Measurements from ENCODE around the gene OSBPL3. TPM values are rescaled to one million over a fixed set of nuclear protein-coding genes. Genes with fewer than 3 reads are reported as not detected.

The OSBPL3 gene
- total RNA-seq, 1 experiment from 2014 or later = 45.1 TPM

DNA sequence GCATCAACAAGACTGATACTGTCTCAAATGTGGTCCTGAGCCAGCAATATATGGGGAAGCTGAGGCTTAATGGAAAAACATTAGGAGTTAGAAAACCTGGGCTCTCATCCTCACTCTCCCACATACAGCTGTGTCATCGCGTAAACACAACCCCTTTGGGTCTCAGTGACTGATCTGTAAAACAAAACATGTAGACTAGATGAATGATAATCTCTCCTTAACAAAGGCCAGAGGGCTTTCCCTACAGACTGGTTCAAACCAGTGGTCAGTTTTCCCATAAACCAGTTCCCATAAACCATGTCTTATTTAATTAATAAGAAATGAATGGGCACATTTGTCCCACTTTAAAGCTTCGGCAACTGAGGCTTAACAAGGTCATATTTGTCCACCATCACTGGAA, 48.1 kb downstream of the OSBPL3 start:
- Mint-ChIP-seq H3K36me3 (ENCODE audit: insufficient read depth, unreplicated experiment) (no peaks in the 10 kb centered on the region), H3K4me3 (ENCODE audit: unreplicated experiment) (no peak overlapping the region), H3K9me3 (ENCODE audit: unreplicated experiment) (no peaks in the 10 kb centered on the region), H3K27ac (ENCODE audit: unreplicated experiment) (no peak overlapping the region), H3K27me3 (ENCODE audit: insufficient read depth, unreplicated experiment) (no peaks in the 10 kb centered on the region), H3K4me1 (ENCODE audit: low read depth, unreplicated experiment) (peaks cover 7% of the 10 kb centered on the region)
- Histone ChIP-seq H3K36me3 (ENCODE audit: control insufficient read depth, insufficient read depth, low read length) (no peaks in the 10 kb centered on the region), H3K9me3 (no peaks in the 10 kb centered on the region), H3K27me3 (replicated peaks; ENCODE audit: control insufficient read depth, insufficient read depth, low read length) (no peaks in the 10 kb centered on the region), H3K4me1 (peaks cover 5% of the 10 kb centered on the region; the same call in 1 of the 2 replicates), H3K4me3 (ENCODE audit: low read depth, low read length) (no peak overlapping the region)
- no peak for DNase-seq
- ChIA-PET POLR2A (no interaction called here), CTCF (no interaction called here)
- TF ChIP-seq, protein P1, sequence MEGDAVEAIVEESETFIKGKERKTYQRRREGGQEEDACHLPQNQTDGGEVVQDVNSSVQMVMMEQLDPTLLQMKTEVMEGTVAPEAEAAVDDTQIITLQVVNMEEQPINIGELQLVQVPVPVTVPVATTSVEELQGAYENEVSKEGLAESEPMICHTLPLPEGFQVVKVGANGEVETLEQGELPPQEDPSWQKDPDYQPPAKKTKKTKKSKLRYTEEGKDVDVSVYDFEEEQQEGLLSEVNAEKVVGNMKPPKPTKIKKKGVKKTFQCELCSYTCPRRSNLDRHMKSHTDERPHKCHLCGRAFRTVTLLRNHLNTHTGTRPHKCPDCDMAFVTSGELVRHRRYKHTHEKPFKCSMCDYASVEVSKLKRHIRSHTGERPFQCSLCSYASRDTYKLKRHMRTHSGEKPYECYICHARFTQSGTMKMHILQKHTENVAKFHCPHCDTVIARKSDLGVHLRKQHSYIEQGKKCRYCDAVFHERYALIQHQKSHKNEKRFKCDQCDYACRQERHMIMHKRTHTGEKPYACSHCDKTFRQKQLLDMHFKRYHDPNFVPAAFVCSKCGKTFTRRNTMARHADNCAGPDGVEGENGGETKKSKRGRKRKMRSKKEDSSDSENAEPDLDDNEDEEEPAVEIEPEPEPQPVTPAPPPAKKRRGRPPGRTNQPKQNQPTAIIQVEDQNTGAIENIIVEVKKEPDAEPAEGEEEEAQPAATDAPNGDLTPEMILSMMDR (IDR thresholded peaks at IDR 0.05; ENCODE audit: insufficient read depth in 1 of 2, low read depth in 1 of 2, low read length in 1 of 2, severe bottlenecking in 1 of 2, unreplicated experiment in 1 of 2) = no peak
- BruUV-seq (replicated peaks) = no TSS peak
- intact Hi-C loops (cut with micrococcal nuclease; ENCODE audit: unreplicated experiment) = no loop called here

DNA sequence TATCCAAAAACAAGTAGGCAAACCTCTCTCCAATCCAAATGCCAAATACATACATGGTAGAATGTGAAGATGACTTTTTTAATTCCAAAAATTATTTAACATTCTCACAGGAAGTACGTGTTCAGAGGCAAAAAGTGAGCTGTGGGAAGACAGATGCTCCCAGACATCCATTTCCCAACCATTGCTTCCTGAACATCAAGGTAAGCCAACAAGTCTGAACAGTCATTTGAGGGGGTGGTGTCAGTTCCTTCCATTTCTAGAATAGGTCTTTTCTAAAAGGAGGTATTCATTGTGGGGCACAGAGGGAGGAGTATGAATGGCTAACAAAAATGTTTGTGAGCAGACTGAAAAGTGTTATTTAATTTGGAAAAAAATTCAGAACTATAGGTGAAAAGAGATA, 49.1 kb downstream of the OSBPL3 start:
- intact Hi-C loops (cut with micrococcal nuclease; ENCODE audit: unreplicated experiment) = no loop called here
- H3K27me3 Mint-ChIP-seq (ENCODE audit: insufficient read depth, unreplicated experiment) = no peaks in the 10 kb centered on the region
- no peak overlapping the region for H3K4me3 ChIP-seq (ENCODE audit: low read depth, low read length)
- H3K27ac Mint-ChIP-seq (ENCODE audit: unreplicated experiment) = no peak overlapping the region
- ChIA-PET POLR2A (no interaction called here), CTCF (no interaction called here)
- no TSS peak for BruUV-seq (replicated peaks)
- TF ChIP-seq, protein P1 (IDR thresholded peaks at IDR 0.05; ENCODE audit: insufficient read depth in 1 of 2, low read depth in 1 of 2, low read length in 1 of 2, severe bottlenecking in 1 of 2, unreplicated experiment in 1 of 2) = no peak
- peaks cover 5% of the 10 kb centered on the region; the same call in 1 of the 2 replicates for H3K4me1 ChIP-seq
- no peaks in the 10 kb centered on the region for H3K9me3 ChIP-seq
- H3K36me3 Mint-ChIP-seq (ENCODE audit: insufficient read depth, unreplicated experiment) = no peaks in the 10 kb centered on the region
- H3K27me3 ChIP-seq (replicated peaks; ENCODE audit: control insufficient read depth, insufficient read depth, low read length) = no peaks in the 10 kb centered on the region
- H3K9me3 Mint-ChIP-seq (ENCODE audit: unreplicated experiment) = no peaks in the 10 kb centered on the region
- no peaks in the 10 kb centered on the region for H3K36me3 ChIP-seq (ENCODE audit: control insufficient read depth, insufficient read depth, low read length)
- DNase-seq = no peak
- no peaks in the 10 kb centered on the region for H3K4me1 Mint-ChIP-seq (ENCODE audit: low read depth, unreplicated experiment)
- H3K4me3 Mint-ChIP-seq (ENCODE audit: unreplicated experiment) = no peak overlapping the region

DNA sequence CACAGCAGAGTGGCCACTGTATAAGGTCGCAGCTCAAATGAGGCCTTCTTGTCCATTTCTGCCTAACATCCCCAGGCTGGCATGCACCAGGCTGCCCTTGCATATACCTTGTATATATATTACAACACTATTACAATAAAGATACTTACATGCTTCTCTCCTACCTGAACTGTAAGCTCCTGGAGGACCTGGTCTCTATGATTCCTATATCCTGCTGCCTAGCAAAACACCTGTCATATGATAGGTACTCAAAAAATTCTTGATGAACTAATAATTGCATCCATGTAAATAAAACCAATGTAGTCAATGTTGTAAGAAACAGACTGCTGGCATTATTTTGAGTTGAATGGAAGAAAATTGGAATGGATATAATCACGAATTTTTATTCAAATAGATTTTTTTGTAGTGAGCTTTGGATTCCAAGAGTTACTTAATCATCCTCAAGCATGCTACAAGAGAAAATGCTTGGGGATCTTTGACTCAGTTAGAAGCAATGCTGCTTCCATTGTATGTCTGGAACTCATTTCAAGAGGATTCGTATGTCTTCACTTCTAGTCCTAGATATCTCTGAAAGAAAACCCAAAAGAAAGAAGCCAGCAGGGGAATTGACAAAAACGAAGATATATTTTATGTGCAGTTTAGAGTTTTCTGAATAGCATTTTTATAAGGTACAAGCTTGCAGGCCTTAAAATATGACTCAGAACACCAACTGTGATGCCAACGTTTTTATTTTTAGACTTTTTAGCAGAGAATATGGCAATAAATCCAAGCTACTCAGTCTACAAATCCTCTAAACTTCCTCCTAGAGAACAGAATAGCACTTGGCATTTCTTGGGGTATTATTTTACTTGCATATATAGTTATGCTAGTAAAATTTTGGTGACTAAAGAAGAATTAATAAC, 53.1 kb downstream of the OSBPL3 start:
- H3K4me3 Mint-ChIP-seq (ENCODE audit: unreplicated experiment) = no peak overlapping the region
- intact Hi-C loops (cut with micrococcal nuclease; ENCODE audit: unreplicated experiment) = no loop called here
- peaks cover 5% of the 10 kb centered on the region; the same call in 1 of the 2 replicates for H3K4me1 ChIP-seq
- H3K4me1 Mint-ChIP-seq (ENCODE audit: low read depth, unreplicated experiment) = peaks cover 7% of the 10 kb centered on the region
- H3K27ac Mint-ChIP-seq (ENCODE audit: unreplicated experiment) = no peak overlapping the region
- no peaks in the 10 kb centered on the region for H3K27me3 ChIP-seq (replicated peaks; ENCODE audit: control insufficient read depth, insufficient read depth, low read length)
- H3K27me3 Mint-ChIP-seq (ENCODE audit: insufficient read depth, unreplicated experiment) = no peaks in the 10 kb centered on the region
- CTCF ChIA-PET = interaction anchor here (0.9 to 1.5 kb wide), 2 partner anchors 45 to 53 kb away, joined by 3 to 4 read pairs; partner anchors contain the start of gene OSBPL3
- no peaks in the 10 kb centered on the region for H3K9me3 ChIP-seq
- H3K36me3 ChIP-seq (ENCODE audit: control insufficient read depth, insufficient read depth, low read length) = no peaks in the 10 kb centered on the region
- POLR2A ChIA-PET = no interaction called here
- DNase-seq = no peak
- H3K4me3 ChIP-seq (ENCODE audit: low read depth, low read length) = no peak overlapping the region
- TF ChIP-seq, protein P1 (IDR thresholded peaks at IDR 0.05; ENCODE audit: insufficient read depth in 1 of 2, low read depth in 1 of 2, low read length in 1 of 2, severe bottlenecking in 1 of 2, unreplicated experiment in 1 of 2) = no peak
- BruUV-seq (replicated peaks) = no TSS peak
- no peaks in the 10 kb centered on the region for H3K36me3 Mint-ChIP-seq (ENCODE audit: insufficient read depth, unreplicated experiment)
- no peaks in the 10 kb centered on the region for H3K9me3 Mint-ChIP-seq (ENCODE audit: unreplicated experiment)
